ENCODE data around the gene ESYT3. TPM values are rescaled to one million over a fixed set of nuclear protein-coding genes. Genes with fewer than 3 reads are reported as not detected.

The ESYT3 gene
- total and polyA plus RNA-seq, 9 of the 15 experiments (the other 6 are each of a cell fraction or from before 2014, with no cell fraction given) = not detected

GRCh38 chr3:138477120-138477519, 42.7 kb downstream of the ESYT3 start:
- no peaks in the 10 kb centered on the region for H3K9me1 ChIP-seq (ENCODE audit: control insufficient read depth, insufficient read depth, low read length)
- H4K20me1 ChIP-seq (replicated peaks; ENCODE audit: control insufficient read depth, insufficient read depth, low read length) = no peaks in the 10 kb centered on the region
- no peak overlapping the region for H2AFZ ChIP-seq (ENCODE audit: low read depth, low read length)
- H3K4me1 ChIP-seq (replicated peaks in 1 of 2; ENCODE audit: control insufficient read depth in 2 of 2, insufficient read depth in 2 of 2, low read length in 2 of 2) = no peaks in the 10 kb centered on the region; a peak in 2 of 5 replicates
- ChIA-PET CTCF (ENCODE audit: low intra/inter-chr PET ratio) (no interaction called here), POLR2A (interaction anchor here (0.6 kb wide), 1 partner anchor 12 kb away, joined by 3 read pairs; no protein-coding TSS in a partner anchor)
- ATAC-seq (no peak), DNase-seq (ENCODE audit: extremely low read depth in 1 of 4, low spot score in 3 of 4) (no peak), FAIRE-seq (no peak)
- H3K9me3 ChIP-seq (replicated peaks; ENCODE audit: control insufficient read depth, insufficient read depth, low read depth, low read length) = no peaks in the 10 kb centered on the region
- no peak overlapping the region for H3K4me3 ChIP-seq
- no peak overlapping the region for H3K4me2 ChIP-seq (ENCODE audit: insufficient read depth, low read length)
- TF ChIP-seq PHB (CRISPR knock-in tag; IDR thresholded peaks at IDR 0.05) = no peak
- TF ChIP-seq TAF1 (IDR thresholded peaks at IDR 0.05; ENCODE audit: control insufficient read depth, extremely low read depth, insufficient read depth, low read length, severe bottlenecking) = no peak
- H3K9ac ChIP-seq (ENCODE audit: insufficient read depth in 1 of 2, low read depth in 2 of 2, low read length in 2 of 2) = no peak overlapping the region
- H3K27me3 ChIP-seq (ENCODE audit: control insufficient read depth in 2 of 2, insufficient read depth in 2 of 2, low read length in 2 of 2) = no peaks in the 10 kb centered on the region
- no peaks in the 10 kb centered on the region for H3K79me2 ChIP-seq (ENCODE audit: control insufficient read depth, insufficient read depth, low read length)
- in situ Hi-C loops (cut with MboI) (no loop called here), intact Hi-C loops (cut with micrococcal nuclease) (loop anchor here (5.0 kb wide), 1 partner anchor 115 kb away; the partner anchor contains the start of gene CEP70)
- H3K36me3 ChIP-seq (ENCODE audit: control insufficient read depth, insufficient read depth, low read length) = no peaks in the 10 kb centered on the region
- no TSS peak for BruUV-seq (replicated peaks)
- no peak overlapping the region for H3K27ac ChIP-seq (ENCODE audit: extremely low read depth, low read depth, low read length)

GRCh38 chr3:138477801-138478200, 43.4 kb downstream of the ESYT3 start:
- H3K4me3 ChIP-seq = no peak overlapping the region
- DNase-seq (ENCODE audit: extremely low read depth in 1 of 4, low spot score in 3 of 4) (no peak), ATAC-seq (no peak), FAIRE-seq (no peak)
- TF ChIP-seq MXI1 (IDR thresholded peaks at IDR 0.05; ENCODE audit: low read depth, low read length) (no peak), ZNF384 (IDR thresholded peaks at IDR 0.05; ENCODE audit: low read depth, low read length) (no peak), ZBTB34 (CRISPR knock-in tag; IDR thresholded peaks at IDR 0.05) (no peak), HMGN3 (IDR thresholded peaks at IDR 0.05; ENCODE audit: borderline replicate concordance, extremely low read depth, insufficient read length, low read depth, low read length) (no peak)
- BruUV-seq (replicated peaks) = no TSS peak
- H3K4me1 ChIP-seq (replicated peaks in 1 of 2; ENCODE audit: control insufficient read depth in 2 of 2, insufficient read depth in 2 of 2, low read length in 2 of 2) = no peaks in the 10 kb centered on the region
- POLR2A ChIA-PET = no interaction called here
- intact Hi-C loops (cut with micrococcal nuclease) = loop anchor here (2.0 to 5.0 kb wide), 2 partner anchors 114 to 445 kb away; partner anchors contain the start of gene CEP70
- H3K9ac ChIP-seq (ENCODE audit: insufficient read depth in 1 of 2, low read depth in 2 of 2, low read length in 2 of 2) = no peak overlapping the region
- H3K9me1 ChIP-seq (ENCODE audit: control insufficient read depth, insufficient read depth, low read length) = no peaks in the 10 kb centered on the region
- no peaks in the 10 kb centered on the region for H4K20me1 ChIP-seq (replicated peaks; ENCODE audit: control insufficient read depth, insufficient read depth, low read length)
- no peaks in the 10 kb centered on the region for H3K79me2 ChIP-seq (ENCODE audit: control insufficient read depth, insufficient read depth, low read length)
- H3K4me2 ChIP-seq (ENCODE audit: insufficient read depth, low read length) = no peak overlapping the region
- no peak overlapping the region for H3K27ac ChIP-seq (ENCODE audit: extremely low read depth, low read depth, low read length)
- H3K27me3 ChIP-seq (ENCODE audit: control insufficient read depth in 2 of 2, insufficient read depth in 2 of 2, low read length in 2 of 2) = no peaks in the 10 kb centered on the region
- H2AFZ ChIP-seq (ENCODE audit: low read depth, low read length) = no peak overlapping the region
- WGBS (ENCODE audit: insufficient coverage, low coverage, missing lambda C conversion rate) = 13% methylated on average over 3 of the region's 3 CpGs
- CTCF ChIA-PET (ENCODE audit: low intra/inter-chr PET ratio) = no interaction called here
- no peaks in the 10 kb centered on the region for H3K36me3 ChIP-seq (ENCODE audit: control insufficient read depth, insufficient read depth, low read length)
- no peaks in the 10 kb centered on the region for H3K9me3 ChIP-seq (replicated peaks; ENCODE audit: control insufficient read depth, insufficient read depth, low read depth, low read length)
- in situ Hi-C loops (cut with MboI) = no loop called here

Measured in K562 (cell line).